ENCODE measurements around the gene PEX19. TPM values are rescaled to one million over a fixed set of nuclear protein-coding genes. Genes with fewer than 3 reads are reported as not detected.

The PEX19 gene
- total and polyA plus RNA-seq, 9 donors = 34.2 to 43.0 (median 41.7) TPM

GRCh38 chr1:160260406-160261382 lies 24.2 kb downstream of the PEX19 start:
- peak overlapping the region; percentile 67 for H3K4me3 ChIP-seq (ENCODE audit: low read length)
- no peaks in the 10 kb centered on the region for H3K9me3 ChIP-seq (replicated peaks; ENCODE audit: control insufficient read depth, low read depth, low read length)
- no peaks in the 10 kb centered on the region for H3K27me3 ChIP-seq (ENCODE audit: control insufficient read depth, insufficient read depth, low read length)
- H3K27ac ChIP-seq (ENCODE audit: low read length) = peak overlapping the region; percentile 93
- peak; percentile 59 for DNase-seq
- peaks cover 16% of the 10 kb centered on the region for H3K4me1 ChIP-seq (ENCODE audit: control insufficient read depth, insufficient read depth, low read length)
- no peaks in the 10 kb centered on the region for H3K36me3 ChIP-seq (ENCODE audit: control insufficient read depth, insufficient read depth, low read length)
- 0% methylated on average over 1 of the region's 6 CpGs for WGBS (ENCODE audit: insufficient coverage)

DNA sequence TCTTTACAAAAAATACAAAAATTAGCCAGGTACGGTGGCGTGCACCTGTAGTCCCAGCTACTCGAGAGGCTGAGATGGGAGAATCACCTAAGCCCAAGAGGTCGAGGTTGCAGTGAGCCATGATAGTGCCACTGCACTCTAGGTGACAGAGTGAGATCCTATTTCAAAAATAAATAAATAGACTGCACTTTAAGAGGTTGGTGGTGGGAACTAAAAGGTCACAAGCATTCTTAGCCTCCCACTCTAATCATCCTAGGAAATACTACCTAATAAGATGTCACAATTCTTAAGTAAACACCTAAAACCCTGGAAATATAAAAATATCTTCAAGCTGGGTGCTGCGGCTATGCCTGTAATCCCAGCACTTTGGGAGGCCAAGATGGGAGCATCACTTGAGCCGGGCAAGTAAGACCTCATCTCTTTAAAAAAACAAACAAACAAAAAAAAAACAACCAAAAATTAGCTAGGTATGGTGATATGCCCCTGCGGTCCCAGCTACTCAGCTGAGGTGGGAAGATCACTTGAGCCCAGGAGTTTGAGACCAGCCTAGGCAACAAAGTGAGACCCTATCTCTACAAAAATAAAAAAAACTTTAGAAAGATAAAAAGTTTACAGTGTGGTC lies 26.6 kb downstream of the PEX19 start:
- WGBS (ENCODE audit: insufficient coverage) = no CpG with 5 or more reads among the region's 7 CpGs
- Histone ChIP-seq H3K4me3 (ENCODE audit: low read length) (no peak overlapping the region), H3K9me3 (replicated peaks; ENCODE audit: control insufficient read depth, low read depth, low read length) (no peaks in the 10 kb centered on the region), H3K27ac (ENCODE audit: low read length) (no peak overlapping the region), H3K36me3 (ENCODE audit: control insufficient read depth, insufficient read depth, low read length) (peaks cover 2% of the 10 kb centered on the region), H3K27me3 (ENCODE audit: control insufficient read depth, insufficient read depth, low read length) (no peaks in the 10 kb centered on the region), H3K4me1 (ENCODE audit: control insufficient read depth, insufficient read depth, low read length) (peaks cover 16% of the 10 kb centered on the region)
- no peak for DNase-seq

DNA sequence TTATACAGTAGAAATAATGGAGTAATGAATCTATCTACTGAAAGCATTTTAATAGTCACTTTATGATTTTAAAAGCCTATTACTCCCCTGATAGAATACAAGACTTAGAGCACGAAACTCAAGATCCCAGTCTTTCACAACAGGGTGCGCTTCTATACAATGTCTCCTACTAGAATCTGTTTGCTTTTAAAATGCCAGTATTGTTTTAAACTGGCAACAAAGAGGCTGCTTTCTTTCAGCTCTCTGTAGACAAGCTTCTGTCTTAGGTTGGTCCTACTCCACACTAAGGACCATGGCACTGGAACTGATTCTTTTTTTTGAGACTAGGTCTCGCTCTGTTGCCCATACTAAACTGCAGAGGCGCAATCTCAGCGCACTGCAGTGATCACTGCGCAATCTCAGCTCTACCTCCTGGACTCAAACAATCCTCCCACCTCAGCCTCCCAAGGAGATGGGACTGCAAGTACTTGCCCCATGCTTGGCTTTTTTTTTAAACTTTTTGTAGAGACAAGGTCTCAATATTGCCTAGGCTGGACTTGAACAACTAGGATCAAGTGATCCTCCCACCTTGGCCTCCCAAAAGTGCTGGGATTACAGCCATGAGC lies 27.4 kb downstream of the PEX19 start:
- no peak for DNase-seq
- peaks cover 2% of the 10 kb centered on the region for H3K36me3 ChIP-seq (ENCODE audit: control insufficient read depth, insufficient read depth, low read length)
- H3K9me3 ChIP-seq (replicated peaks; ENCODE audit: control insufficient read depth, low read depth, low read length) = no peaks in the 10 kb centered on the region
- no peak overlapping the region for H3K4me3 ChIP-seq (ENCODE audit: low read length)
- no peak overlapping the region for H3K27ac ChIP-seq (ENCODE audit: low read length)
- peaks cover 10% of the 10 kb centered on the region for H3K4me1 ChIP-seq (ENCODE audit: control insufficient read depth, insufficient read depth, low read length)
- H3K27me3 ChIP-seq (ENCODE audit: control insufficient read depth, insufficient read depth, low read length) = no peaks in the 10 kb centered on the region
- WGBS (ENCODE audit: insufficient coverage) = 98% methylated on average over 4 of the region's 6 CpGs

DNA sequence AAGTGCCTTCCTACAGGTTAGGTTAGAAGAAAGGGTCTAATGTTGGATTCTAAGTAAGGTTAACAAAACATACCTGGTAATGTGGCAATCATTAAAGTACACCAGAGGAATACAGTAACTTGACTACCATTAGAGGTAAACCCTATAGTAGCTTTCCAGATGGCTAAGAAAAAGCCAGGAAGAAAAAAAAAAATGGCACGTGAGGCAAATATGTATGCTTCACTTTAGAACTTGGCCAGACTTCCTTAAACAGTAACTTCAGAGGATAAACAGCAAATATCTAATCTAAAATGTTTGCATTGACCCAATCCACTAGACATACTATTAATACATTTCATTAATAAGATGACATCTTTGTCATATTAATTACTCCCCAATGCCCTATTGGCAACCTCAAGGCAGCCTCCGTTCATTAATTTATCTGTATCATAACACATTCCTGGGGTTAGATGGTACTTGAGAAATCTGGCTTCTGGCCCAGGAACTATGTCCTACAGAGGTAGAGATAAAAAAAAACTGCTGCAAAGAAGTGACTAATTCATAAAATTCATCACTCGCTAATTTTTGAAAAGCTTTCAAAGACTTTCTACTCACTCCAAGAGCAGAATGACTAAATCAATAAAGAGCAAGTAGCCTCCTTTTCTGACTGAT lies 28.4 kb downstream of the PEX19 start:
- WGBS (ENCODE audit: insufficient coverage) = no CpG with 5 or more reads among the region's 3 CpGs
- Histone ChIP-seq H3K27ac (ENCODE audit: low read length) (no peak overlapping the region), H3K4me3 (ENCODE audit: low read length) (no peak overlapping the region), H3K36me3 (ENCODE audit: control insufficient read depth, insufficient read depth, low read length) (peaks cover 2% of the 10 kb centered on the region), H3K9me3 (replicated peaks; ENCODE audit: control insufficient read depth, low read depth, low read length) (no peaks in the 10 kb centered on the region), H3K27me3 (ENCODE audit: control insufficient read depth, insufficient read depth, low read length) (no peaks in the 10 kb centered on the region), H3K4me1 (ENCODE audit: control insufficient read depth, insufficient read depth, low read length) (peaks cover 13% of the 10 kb centered on the region)
- DNase-seq = no peak

DNA sequence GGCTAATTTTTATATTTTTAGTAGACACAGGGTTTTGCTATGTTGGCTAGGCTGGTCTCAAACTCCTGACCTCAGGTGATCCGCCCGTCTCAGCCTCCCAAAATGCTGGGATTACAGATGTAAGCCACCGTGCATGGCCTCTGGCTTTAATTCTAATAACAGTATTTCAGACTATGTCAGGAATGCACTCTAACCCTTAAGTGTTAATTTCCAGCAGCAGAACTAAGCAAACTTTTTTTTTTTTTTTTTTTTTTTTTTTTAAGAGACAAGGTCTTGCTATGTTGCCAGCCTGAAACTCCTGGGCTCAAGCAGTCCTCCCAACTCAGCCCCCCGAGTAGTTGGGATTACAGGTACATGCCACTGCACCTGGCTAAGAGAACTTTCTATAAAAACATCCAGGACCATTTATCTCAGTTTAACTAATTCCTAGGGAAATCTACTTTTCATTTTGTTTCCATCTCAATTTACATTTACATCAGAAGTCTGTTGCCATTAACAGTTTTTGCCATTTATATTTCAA lies 29.1 kb downstream of the PEX19 start:
- Histone ChIP-seq H3K4me1 (ENCODE audit: control insufficient read depth, insufficient read depth, low read length) (peaks cover 16% of the 10 kb centered on the region), H3K27ac (ENCODE audit: low read length) (no peak overlapping the region)
- 86% methylated on average over 1 of the region's 4 CpGs for WGBS (ENCODE audit: insufficient coverage)

GRCh38 chr1:160251687-160252526 lies 33.0 kb downstream of the PEX19 start:
- H3K9me3 ChIP-seq (replicated peaks; ENCODE audit: control insufficient read depth, low read depth, low read length) = no peaks in the 10 kb centered on the region
- WGBS (ENCODE audit: insufficient coverage) = 60% methylated on average over 5 of the region's 5 CpGs
- peak overlapping the region; percentile 77 for H3K27ac ChIP-seq (ENCODE audit: low read length)
- H3K4me3 ChIP-seq (ENCODE audit: low read length) = no peak overlapping the region
- H3K36me3 ChIP-seq (ENCODE audit: control insufficient read depth, insufficient read depth, low read length) = peaks cover 2% of the 10 kb centered on the region
- peak; percentile 92 for DNase-seq
- peaks cover 10% of the 10 kb centered on the region for H3K4me1 ChIP-seq (ENCODE audit: control insufficient read depth, insufficient read depth, low read length)
- H3K27me3 ChIP-seq (ENCODE audit: control insufficient read depth, insufficient read depth, low read length) = no peaks in the 10 kb centered on the region

More for the DNA sequence above, 29.1 kb downstream of the PEX19 start:
- H3K36me3 ChIP-seq (ENCODE audit: control insufficient read depth, insufficient read depth, low read length) = peaks cover 2% of the 10 kb centered on the region
- H3K4me3 ChIP-seq (ENCODE audit: low read length) = no peak overlapping the region
- no peaks in the 10 kb centered on the region for H3K27me3 ChIP-seq (ENCODE audit: control insufficient read depth, insufficient read depth, low read length)
- DNase-seq = no peak
- no peaks in the 10 kb centered on the region for H3K9me3 ChIP-seq (replicated peaks; ENCODE audit: control insufficient read depth, low read depth, low read length)

GRCh38 chr1:160251011-160251410 lies 33.9 kb downstream of the PEX19 start:
- Histone ChIP-seq H3K4me1 (ENCODE audit: control insufficient read depth, insufficient read depth, low read length) (peaks cover 10% of the 10 kb centered on the region), H3K27ac (ENCODE audit: low read length) (peak overlapping the region; percentile 77), H3K36me3 (ENCODE audit: control insufficient read depth, insufficient read depth, low read length) (peaks cover 2% of the 10 kb centered on the region), H3K9me3 (replicated peaks; ENCODE audit: control insufficient read depth, low read depth, low read length) (no peaks in the 10 kb centered on the region), H3K4me3 (ENCODE audit: low read length) (no peak overlapping the region), H3K27me3 (ENCODE audit: control insufficient read depth, insufficient read depth, low read length) (no peaks in the 10 kb centered on the region)
- peak; percentile 86 for DNase-seq

DNA sequence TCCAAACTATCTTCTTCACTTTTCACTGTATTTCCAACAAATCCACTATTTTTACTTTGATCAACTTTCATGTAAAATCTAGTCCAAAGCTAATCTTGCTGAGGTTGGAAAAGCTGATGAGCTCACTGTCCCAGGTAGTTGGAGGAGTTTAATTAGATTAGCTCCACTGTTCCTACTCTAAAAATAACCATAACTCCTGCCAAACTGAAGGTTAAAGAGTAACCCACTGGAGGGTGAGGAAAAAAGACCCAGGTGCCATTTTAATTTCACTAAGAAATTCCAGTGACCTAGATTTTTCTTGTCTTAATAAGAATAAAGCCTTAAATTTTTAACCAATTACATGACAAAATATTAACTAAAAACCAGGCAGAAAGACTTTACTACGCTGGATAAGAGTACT lies 37.9 kb downstream of the PEX19 start:
- Histone ChIP-seq H3K27ac (ENCODE audit: low read length) (no peak overlapping the region), H3K4me1 (ENCODE audit: control insufficient read depth, insufficient read depth, low read length) (peaks cover 10% of the 10 kb centered on the region), H3K27me3 (ENCODE audit: control insufficient read depth, insufficient read depth, low read length) (no peaks in the 10 kb centered on the region), H3K36me3 (ENCODE audit: control insufficient read depth, insufficient read depth, low read length) (peaks cover 7% of the 10 kb centered on the region), H3K9me3 (replicated peaks; ENCODE audit: control insufficient read depth, low read depth, low read length) (no peaks in the 10 kb centered on the region), H3K4me3 (ENCODE audit: low read length) (no peak overlapping the region)
- DNase-seq = no peak
- no CpG with 5 or more reads among the region's 1 CpG for WGBS (ENCODE audit: insufficient coverage)

GRCh38 chr1:160245434-160245833 lies 39.5 kb downstream of the PEX19 start:
- Histone ChIP-seq H3K4me3 (ENCODE audit: low read length) (no peak overlapping the region), H3K9me3 (replicated peaks; ENCODE audit: control insufficient read depth, low read depth, low read length) (no peaks in the 10 kb centered on the region), H3K27ac (ENCODE audit: low read length) (no peak overlapping the region), H3K27me3 (ENCODE audit: control insufficient read depth, insufficient read depth, low read length) (no peaks in the 10 kb centered on the region), H3K36me3 (ENCODE audit: control insufficient read depth, insufficient read depth, low read length) (peaks cover 10% of the 10 kb centered on the region), H3K4me1 (ENCODE audit: control insufficient read depth, insufficient read depth, low read length) (no peaks in the 10 kb centered on the region)
- WGBS (ENCODE audit: insufficient coverage) = no CpG with 5 or more reads among the region's 1 CpG
- no peak for DNase-seq

Measured in muscle of leg (tissue), 11 donors.